SW480 (cell line): ENCODE data around the gene NEK6.

Experiments used
- DNase-seq: peaks from one replicate; pipeline ENCODE4 v3.0.0-alpha.2; 2016; ENCODE audit warnings: low spot score

The NEK6 gene

GRCh38 chr9:124342776-124343485, 85.2 kb downstream of the NEK6 start:
- DNase-seq = peak; percentile 27

- DNase-seq = no peak
Observed at GRCh38 chr9:124343533-124344290, 86.0 kb downstream of the NEK6 start.

GRCh38 chr9:124344291-124345050, 86.7 kb downstream of the NEK6 start:
- no peak for DNase-seq

GRCh38 chr9:124345063-124345462, 87.3 kb downstream of the NEK6 start:
- no peak for DNase-seq

GRCh38 chr9:124345751-124346281, 88.1 kb downstream of the NEK6 start:
- no peak for DNase-seq

GRCh38 chr9:124346347-124347163, 88.8 kb downstream of the NEK6 start:
- no peak for DNase-seq

- no peak for DNase-seq
Observed at GRCh38 chr9:124347206-124347967, 89.6 kb downstream of the NEK6 start.

- DNase-seq = no peak
Observed at GRCh38 chr9:124347968-124348358, 90.2 kb downstream of the NEK6 start.

GRCh38 chr9:124348363-124348762, 90.6 kb downstream of the NEK6 start:
- DNase-seq = no peak

- DNase-seq = no peak
Observed at GRCh38 chr9:124348831-124349230, 91.1 kb downstream of the NEK6 start.

- DNase-seq = no peak
Observed at GRCh38 chr9:124349267-124349666, 91.5 kb downstream of the NEK6 start.

- DNase-seq = no peak
Observed at GRCh38 chr9:124349675-124350493, 92.1 kb downstream of the NEK6 start.

GRCh38 chr9:124350494-124351263, 92.9 kb downstream of the NEK6 start:
- DNase-seq = no peak

GRCh38 chr9:124351672-124352468, 94.1 kb downstream of the NEK6 start:
- no peak for DNase-seq

- no peak for DNase-seq
Observed at GRCh38 chr9:124352616-124353015, 94.9 kb downstream of the NEK6 start.

- DNase-seq = no peak
Observed at GRCh38 chr9:124353166-124353768, 95.5 kb downstream of the NEK6 start.

- no peak for DNase-seq
Observed at GRCh38 chr9:124353811-124354274, 96.1 kb downstream of the NEK6 start.
